HepG2 (cell line): Measurements from ENCODE around the gene SPG7. TPM values are rescaled to one million over a fixed set of nuclear protein-coding genes. Genes with fewer than 3 reads are reported as not detected.

ENCODE experiments used
- HNF1A ChIP-seq, 2 experiments: sonication (generic) in 1 of 2; formaldehyde crosslinking in 1 of 2; IDR thresholded peaks; 2 replicates each; pipeline versions ENCODE4 v1.4.0 to v1.6.1; 2016 to 2020; ENCODE audit warnings: borderline replicate concordance in 1 of 2, low read depth in 1 of 2, mild to moderate bottlenecking in 1 of 2, missing genetic modification reagents in 1 of 2
- KDM5B ChIP-seq: sonication (generic); formaldehyde crosslinking; IDR thresholded peaks from 2 replicates; pipeline ENCODE4 v1.4.0; 2020; ENCODE audit warnings: missing genetic modification reagents, mild to moderate bottlenecking, borderline replicate concordance
- MTA1 ChIP-seq: sonication (generic); formaldehyde crosslinking; IDR thresholded peaks from 2 replicates; pipeline ENCODE4 v1.4.0; 2020; ENCODE audit warnings: missing genetic modification reagents, mild to moderate bottlenecking, borderline replicate concordance
- NFRKB ChIP-seq: fragments of 450-650 bp; IDR thresholded peaks from 2 replicates; pipeline ENCODE4 v1.6.1; 2017
- NR2F2 ChIP-seq: IDR thresholded peaks from 2 replicates; pipeline ENCODE4 v1.6.1; 2012; ENCODE audit warnings: low read depth, inconsistent platforms, borderline replicate concordance
- TARDBP ChIP-seq: sonication (generic); formaldehyde crosslinking; IDR thresholded peaks from 2 replicates; pipeline ENCODE4 v1.8.0; 2022; ENCODE audit warnings: mild to moderate bottlenecking, missing genetic modification reagents
- TCF12 ChIP-seq, 2 experiments: fragments of 450-650 bp in 1 of 2; sonication (generic) in 1 of 2; formaldehyde crosslinking in 1 of 2; IDR thresholded peaks; 2 replicates each; pipeline versions ENCODE4 v1.6.1 to v1.8.0; 2017 to 2022; ENCODE audit warnings: antibody characterized with exemption in 1 of 2, mild to moderate bottlenecking in 1 of 2, missing genetic modification reagents in 1 of 2, moderate library complexity in 1 of 2
- ZBTB10 ChIP-seq: sonication (generic); formaldehyde crosslinking; IDR thresholded peaks from 2 replicates; pipeline ENCODE4 v1.4.0; 2020; ENCODE audit warnings: missing genetic modification reagents, borderline replicate concordance
- ZFAT ChIP-seq: sonication (generic); formaldehyde crosslinking; conservative IDR thresholded peaks from 2 replicates; pipeline ENCODE4 v1.8.1; 2023; ENCODE audit warnings: missing genetic modification reagents, inconsistent platforms
- ZNF136 ChIP-seq: sonication (generic); formaldehyde crosslinking; IDR thresholded peaks from 2 replicates; pipeline ENCODE4 v1.8.1; 2022; ENCODE audit warnings: low read depth, mild to moderate bottlenecking, moderate library complexity, missing genetic modification reagents
- ZNF160 ChIP-seq: sonication (generic); formaldehyde crosslinking; IDR thresholded peaks from 2 replicates; pipeline ENCODE4 v1.8.0; 2022; ENCODE audit warnings: mild to moderate bottlenecking, inconsistent platforms, missing genetic modification reagents
- ZNF354B ChIP-seq: sonication (generic); formaldehyde crosslinking; IDR thresholded peaks from 2 replicates; pipeline ENCODE4 v1.8.0; 2022; ENCODE audit warnings: mild to moderate bottlenecking, missing genetic modification reagents
- ZNF501 ChIP-seq: sonication (generic); formaldehyde crosslinking; IDR thresholded peaks from 2 replicates; pipeline ENCODE4 v1.5.1; 2020; ENCODE audit warnings: mild to moderate bottlenecking, moderate library complexity, missing genetic modification reagents
- ZNF503 ChIP-seq: sonication (generic); formaldehyde crosslinking; IDR thresholded peaks from 2 replicates; pipeline ENCODE4 v1.4.0; 2020; ENCODE audit warnings: missing genetic modification reagents
- ZNF547 ChIP-seq: sonication (generic); formaldehyde crosslinking; IDR thresholded peaks from 2 replicates; pipeline ENCODE4 v1.5.1; 2020; ENCODE audit warnings: mild to moderate bottlenecking, missing genetic modification reagents
- polyA plus RNA-seq, 8 experiments: library from polyadenylated mRNA; depleted of rRNA in 3 of 8; stranded (reverse) in 7 of 8; unstranded in 1 of 8; fragments of >200 nt; fragmentation: Illumina TruSeq in 4 of 8; extraction: Trizol in 4 of 8; gene quantifications; 2 replicates each; pipeline versions ENCODE4 v1.2.1 to v1.2.3, GENCODE V29; 2011 to 2016; ENCODE audit warnings: low read depth in 4 of 8, missing spikeins in 1 of 8, mixed read lengths in 1 of 8; ENCODE audit not compliant: insufficient read depth in 1 of 8
- total RNA-seq, 5 experiments: library from RNA; depleted of rRNA; stranded (reverse); fragments of >200 nt; fragmentation: Illumina TruSeq; extraction: Trizol; gene quantifications; 2 replicates each; pipeline ENCODE4 v1.2.3, GENCODE V29; 2016; ENCODE audit warnings: low read depth in 1 of 5

Gene SPG7
- total and polyA plus RNA-seq, 2 of the 13 experiments (the other 11 are each of a cell fraction or from before 2014, with no cell fraction given), result 66.0 to 136 TPM

GRCh38 chr16:89545044-89545830 lies 37.0 kb downstream of the SPG7 start (continued):
- TF ChIP-seq HNF1A (IDR thresholded peaks at IDR 0.05; ENCODE audit: low read depth) (peak; percentile 84), HNF1A (CRISPR knock-in tag; IDR thresholded peaks at IDR 0.05; ENCODE audit: borderline replicate concordance) (peak; percentile 87; the same call in 1 of the 2 replicates), ZFAT (no peak), ZNF547 (CRISPR knock-in tag) (peak; percentile 66; the same call in 1 of the 2 replicates), TARDBP (CRISPR knock-in tag) (peak; percentile 68; the same call in 1 of the 2 replicates), ZNF501 (CRISPR knock-in tag) (peak; percentile 83), ZNF136 (CRISPR knock-in tag) (peak; percentile 68; the same call in 1 of the 2 replicates), ZBTB10 (CRISPR knock-in tag) (no peak), ZNF160 (CRISPR knock-in tag) (peak; percentile 30; the same call in 1 of the 2 replicates), MTA1 (CRISPR knock-in tag) (peak; percentile 93), TCF12 (IDR thresholded peaks at IDR 0.05) (no peak), TCF12 (CRISPR knock-in tag; IDR thresholded peaks at IDR 0.05) (0 out of 2 replicates have a peak, but pooled peaks have one; percentile 52), ZNF354B (CRISPR knock-in tag) (peak; percentile 86; the same call in 1 of the 2 replicates), NR2F2 (peak; percentile 15; the same call in 1 of the 2 replicates), ZNF503 (CRISPR knock-in tag) (no peak), NFRKB (no peak), KDM5B (CRISPR knock-in tag) (peak; percentile 20; the same call in 1 of the 2 replicates)
